ENCODE results near the gene AGAP1. TPM values are rescaled to one million over a fixed set of nuclear protein-coding genes. Genes with fewer than 3 reads are reported as not detected.
A peak's percentile ranks its signal among the peaks of the same experiment; 100 is the strongest.

AGAP1 gene
- total RNA-seq, 1 donor from 2014 or later: 39.4 TPM

DNA sequence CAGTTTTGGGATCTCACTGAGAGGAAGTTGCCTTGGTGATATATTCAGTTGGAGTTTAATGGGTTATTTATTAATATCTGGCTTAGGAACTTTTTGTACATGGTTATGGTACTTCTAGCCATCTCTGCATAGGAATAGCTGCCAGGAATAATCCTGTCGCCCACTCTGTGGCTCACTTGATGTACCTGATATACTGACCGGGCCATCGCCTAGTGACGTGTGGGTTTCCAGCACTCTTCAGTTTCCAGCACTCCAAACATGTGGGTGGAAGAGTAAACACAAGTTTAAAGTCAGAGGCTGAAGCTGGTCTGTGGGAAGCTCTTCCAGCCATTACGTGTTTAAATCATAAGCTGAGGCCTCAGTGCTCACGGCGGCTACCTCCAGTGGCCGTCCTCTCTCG, 44.3 kb upstream of the AGAP1 start:
- Histone ChIP-seq H3K27me3 (ENCODE audit: insufficient read depth, low read length) (peaks cover 8% of the 10 kb centered on the region), H3K79me2 (ENCODE audit: insufficient read depth, low read length) (no peaks in the 10 kb centered on the region), H3K36me3 (ENCODE audit: insufficient read depth, low read length) (no peaks in the 10 kb centered on the region), H3K4me3 (ENCODE audit: insufficient read depth, low read depth, low read length) (no peak overlapping the region), H3K4me1 (ENCODE audit: insufficient read depth, low read length) (no peaks in the 10 kb centered on the region), H4K20me1 (ENCODE audit: insufficient read depth, low read length) (no peaks in the 10 kb centered on the region), H3K27ac (ENCODE audit: low read depth, low read length) (no peak overlapping the region), H3K9ac (ENCODE audit: low read length) (no peak overlapping the region), H3K4me2 (ENCODE audit: low read length) (no peak overlapping the region), H2AFZ (ENCODE audit: low read depth, low read length) (no peak overlapping the region), H3K9me3 (ENCODE audit: insufficient read depth, low read depth, low read length) (no peaks in the 10 kb centered on the region)
- no peak for DNase-seq (ENCODE audit: low read depth)
- peaks cover 5% of the 10 kb centered on the region for H3K9me3 Mint-ChIP-seq (ENCODE audit: unreplicated experiment)
- no peak for TF ChIP-seq EZH2 (IDR thresholded peaks at IDR 0.05; ENCODE audit: insufficient read depth, low read length)
- TF ChIP-seq, protein P1, sequence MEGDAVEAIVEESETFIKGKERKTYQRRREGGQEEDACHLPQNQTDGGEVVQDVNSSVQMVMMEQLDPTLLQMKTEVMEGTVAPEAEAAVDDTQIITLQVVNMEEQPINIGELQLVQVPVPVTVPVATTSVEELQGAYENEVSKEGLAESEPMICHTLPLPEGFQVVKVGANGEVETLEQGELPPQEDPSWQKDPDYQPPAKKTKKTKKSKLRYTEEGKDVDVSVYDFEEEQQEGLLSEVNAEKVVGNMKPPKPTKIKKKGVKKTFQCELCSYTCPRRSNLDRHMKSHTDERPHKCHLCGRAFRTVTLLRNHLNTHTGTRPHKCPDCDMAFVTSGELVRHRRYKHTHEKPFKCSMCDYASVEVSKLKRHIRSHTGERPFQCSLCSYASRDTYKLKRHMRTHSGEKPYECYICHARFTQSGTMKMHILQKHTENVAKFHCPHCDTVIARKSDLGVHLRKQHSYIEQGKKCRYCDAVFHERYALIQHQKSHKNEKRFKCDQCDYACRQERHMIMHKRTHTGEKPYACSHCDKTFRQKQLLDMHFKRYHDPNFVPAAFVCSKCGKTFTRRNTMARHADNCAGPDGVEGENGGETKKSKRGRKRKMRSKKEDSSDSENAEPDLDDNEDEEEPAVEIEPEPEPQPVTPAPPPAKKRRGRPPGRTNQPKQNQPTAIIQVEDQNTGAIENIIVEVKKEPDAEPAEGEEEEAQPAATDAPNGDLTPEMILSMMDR (IDR thresholded peaks at IDR 0.05; ENCODE audit: insufficient read depth, low read depth, low read length): no peak
- H3K27ac Mint-ChIP-seq (ENCODE audit: unreplicated experiment): no peak overlapping the region
- H3K36me3 Mint-ChIP-seq (ENCODE audit: low read depth, unreplicated experiment): no peaks in the 10 kb centered on the region
- no peak for FAIRE-seq
- peaks cover 20% of the 10 kb centered on the region for H3K27me3 Mint-ChIP-seq (ENCODE audit: low read depth, unreplicated experiment)
- H3K4me1 Mint-ChIP-seq (ENCODE audit: low read depth, unreplicated experiment): no peaks in the 10 kb centered on the region
- no peak overlapping the region for H3K4me3 Mint-ChIP-seq (ENCODE audit: unreplicated experiment)

DNA sequence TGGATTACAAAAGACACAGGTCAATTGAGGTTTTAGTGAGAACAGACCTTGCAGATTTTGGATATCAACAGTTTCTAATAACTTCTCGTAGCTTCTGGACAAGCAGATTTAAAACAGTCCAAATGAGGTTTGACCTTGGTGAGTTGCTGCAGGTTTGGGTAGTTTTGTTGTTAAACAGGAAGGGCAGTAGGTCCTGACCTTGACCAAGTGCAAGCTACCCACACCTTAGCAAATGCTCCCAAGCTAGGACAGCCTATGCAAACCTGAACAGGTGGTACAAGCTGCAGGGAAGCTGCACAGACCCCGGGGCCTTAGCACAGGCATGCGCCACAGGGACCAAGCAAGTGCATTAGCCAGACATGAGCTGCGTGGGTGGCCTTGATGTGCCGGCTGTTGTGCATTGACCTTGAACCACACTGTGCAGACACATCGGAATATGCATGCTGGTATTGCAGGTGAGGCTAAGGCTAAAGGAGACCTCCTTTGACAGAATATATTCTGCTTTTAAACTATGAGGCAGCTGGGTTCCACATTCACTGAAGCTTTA, 40.2 kb upstream of the AGAP1 start:
- TF ChIP-seq, protein P1 (IDR thresholded peaks at IDR 0.05; ENCODE audit: insufficient read depth, low read depth, low read length): no peak
- TF ChIP-seq EZH2 (IDR thresholded peaks at IDR 0.05; ENCODE audit: insufficient read depth, low read length): no peak
- peaks cover 20% of the 10 kb centered on the region for H3K27me3 Mint-ChIP-seq (ENCODE audit: low read depth, unreplicated experiment)
- FAIRE-seq: no peak

DNA sequence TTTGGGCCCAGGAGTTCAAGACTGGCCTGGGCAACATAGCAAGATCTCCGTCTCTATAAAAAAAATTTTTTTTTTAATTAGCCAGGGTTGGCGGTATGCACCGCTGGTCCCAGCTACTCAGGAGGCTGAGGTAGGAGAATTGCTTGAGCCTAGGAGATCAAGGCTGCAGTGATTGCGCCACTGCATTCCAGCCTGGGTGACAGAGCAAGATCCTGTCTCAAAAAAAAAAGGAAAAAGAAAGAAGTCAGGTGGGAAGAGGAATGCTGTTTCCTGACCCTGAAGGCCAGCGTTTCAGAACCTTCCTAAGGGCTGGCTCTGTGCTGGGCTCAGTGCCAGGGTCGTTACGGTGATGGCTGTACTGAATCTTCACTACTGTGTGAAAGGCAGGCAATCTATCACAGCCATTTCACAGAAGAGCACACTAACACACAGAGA, 35.0 kb upstream of the AGAP1 start:
- FAIRE-seq: no peak
- peaks cover 11% of the 10 kb centered on the region for H3K27me3 Mint-ChIP-seq (ENCODE audit: low read depth, unreplicated experiment)

More for the DNA sequence above, 40.2 kb upstream of the AGAP1 start:
- no peak for DNase-seq (ENCODE audit: low read depth)
- H4K20me1 ChIP-seq (ENCODE audit: insufficient read depth, low read length): no peaks in the 10 kb centered on the region
- Mint-ChIP-seq H3K4me1 (ENCODE audit: low read depth, unreplicated experiment) (no peaks in the 10 kb centered on the region), H3K9me3 (ENCODE audit: unreplicated experiment) (peaks cover 3% of the 10 kb centered on the region), H3K4me3 (ENCODE audit: unreplicated experiment) (no peak overlapping the region), H3K27ac (ENCODE audit: unreplicated experiment) (no peak overlapping the region), H3K36me3 (ENCODE audit: low read depth, unreplicated experiment) (no peaks in the 10 kb centered on the region)
- peaks cover 12% of the 10 kb centered on the region for H3K27me3 ChIP-seq (ENCODE audit: insufficient read depth, low read length)
- no peaks in the 10 kb centered on the region for H3K9me3 ChIP-seq (ENCODE audit: insufficient read depth, low read depth, low read length)
- H3K79me2 ChIP-seq (ENCODE audit: insufficient read depth, low read length): no peaks in the 10 kb centered on the region
- no peak overlapping the region for H3K9ac ChIP-seq (ENCODE audit: low read length)
- no peaks in the 10 kb centered on the region for H3K36me3 ChIP-seq (ENCODE audit: insufficient read depth, low read length)
- H3K4me1 ChIP-seq (ENCODE audit: insufficient read depth, low read length): no peaks in the 10 kb centered on the region
- no peak overlapping the region for H3K27ac ChIP-seq (ENCODE audit: low read depth, low read length)
- no peak overlapping the region for H2AFZ ChIP-seq (ENCODE audit: low read depth, low read length)
- no peak overlapping the region for H3K4me3 ChIP-seq (ENCODE audit: insufficient read depth, low read depth, low read length)
- no peak overlapping the region for H3K4me2 ChIP-seq (ENCODE audit: low read length)

More for the DNA sequence above, 35.0 kb upstream of the AGAP1 start:
- H3K4me3 Mint-ChIP-seq (ENCODE audit: unreplicated experiment): no peak overlapping the region
- peaks cover 4% of the 10 kb centered on the region for H3K4me1 Mint-ChIP-seq (ENCODE audit: low read depth, unreplicated experiment)
- no peak overlapping the region for H3K9ac ChIP-seq (ENCODE audit: low read length)
- H4K20me1 ChIP-seq (ENCODE audit: insufficient read depth, low read length): no peaks in the 10 kb centered on the region
- H3K4me1 ChIP-seq (ENCODE audit: insufficient read depth, low read length): no peaks in the 10 kb centered on the region
- no peaks in the 10 kb centered on the region for H3K36me3 ChIP-seq (ENCODE audit: insufficient read depth, low read length)
- H3K9me3 ChIP-seq (ENCODE audit: insufficient read depth, low read depth, low read length): no peaks in the 10 kb centered on the region
- TF ChIP-seq, protein P1 (IDR thresholded peaks at IDR 0.05; ENCODE audit: insufficient read depth, low read depth, low read length): no peak
- TF ChIP-seq EZH2 (IDR thresholded peaks at IDR 0.05; ENCODE audit: insufficient read depth, low read length): no peak
- H2AFZ ChIP-seq (ENCODE audit: low read depth, low read length): no peak overlapping the region
- no peak overlapping the region for H3K4me3 ChIP-seq (ENCODE audit: insufficient read depth, low read depth, low read length)
- peaks cover 14% of the 10 kb centered on the region for H3K27me3 ChIP-seq (ENCODE audit: insufficient read depth, low read length)
- no peak overlapping the region for H3K27ac Mint-ChIP-seq (ENCODE audit: unreplicated experiment)
- peak; percentile 27 for DNase-seq (ENCODE audit: low read depth)
- no peak overlapping the region for H3K4me2 ChIP-seq (ENCODE audit: low read length)
- no peaks in the 10 kb centered on the region for H3K79me2 ChIP-seq (ENCODE audit: insufficient read depth, low read length)
- no peak overlapping the region for H3K27ac ChIP-seq (ENCODE audit: low read depth, low read length)
- no peaks in the 10 kb centered on the region for H3K36me3 Mint-ChIP-seq (ENCODE audit: low read depth, unreplicated experiment)
- H3K9me3 Mint-ChIP-seq (ENCODE audit: unreplicated experiment): no peaks in the 10 kb centered on the region
